Endothelial cell of umbilical vein (primary cell): ENCODE measurements around the gene COMMD2.

Experiments
- EZH2 ChIP-seq: IDR thresholded peaks from 2 replicates; pipeline ENCODE4 v1.6.1; 2012; ENCODE audit warnings: borderline replicate concordance, low read depth, mild to moderate bottlenecking, moderate library complexity, low read length, inconsistent platforms; ENCODE audit not compliant: severe bottlenecking
- FOS ChIP-seq: IDR thresholded peaks from 2 replicates; pipeline ENCODE4 v1.6.1; 2011; ENCODE audit warnings: mild to moderate bottlenecking, low read length, moderate library complexity, borderline replicate concordance; ENCODE audit not compliant: insufficient read depth
- GATA2 ChIP-seq: IDR thresholded peaks from 2 replicates; pipeline ENCODE4 v1.7.0; 2011; ENCODE audit warnings: low read depth, mild to moderate bottlenecking, moderate library complexity, mixed read lengths, low read length; ENCODE audit not compliant: insufficient read length, insufficient read depth
- JUN ChIP-seq: IDR thresholded peaks from 2 replicates; pipeline ENCODE4 v1.6.1; 2011; ENCODE audit warnings: borderline replicate concordance, low read depth; ENCODE audit not compliant: insufficient read length, insufficient read depth
- MYC ChIP-seq: IDR thresholded peaks from one replicate; pipeline ENCODE4 v1.6.1; 2011; ENCODE audit warnings: mild to moderate bottlenecking, low read depth, low read length
- POLR2A ChIP-seq: IDR thresholded peaks from 2 replicates; pipeline ENCODE4 v1.6.1; 2012; ENCODE audit warnings: low read depth, mild to moderate bottlenecking, control low read depth, low read length
- POLR2AphosphoS5 ChIP-seq: IDR thresholded peaks from 2 replicates; pipeline ENCODE4 v1.6.1; 2012; ENCODE audit warnings: low read depth, mild to moderate bottlenecking, control low read depth, low read length, moderate library complexity; ENCODE audit not compliant: insufficient read depth
- TF ChIP-seq, protein P1 (sequence below), 2 donors: IDR thresholded peaks; 1 replicate in 1 of 2; 2 replicates in 1 of 2; pipeline ENCODE4 v1.5.1; 2011; ENCODE audit warnings: low read length in 2 of 2, mild to moderate bottlenecking in 2 of 2, moderate library complexity in 2 of 2, control low read depth in 1 of 2, inconsistent platforms in 1 of 2, low read depth in 1 of 2; ENCODE audit not compliant: insufficient read depth in 1 of 2; ENCODE audit errors: extremely low read depth in 1 of 2
- TF ChIP-seq, protein P2 (sequence below): IDR thresholded peaks from 2 replicates; pipeline ENCODE4 v1.6.1; 2011; ENCODE audit not compliant: insufficient read depth, insufficient read length

DNA sequence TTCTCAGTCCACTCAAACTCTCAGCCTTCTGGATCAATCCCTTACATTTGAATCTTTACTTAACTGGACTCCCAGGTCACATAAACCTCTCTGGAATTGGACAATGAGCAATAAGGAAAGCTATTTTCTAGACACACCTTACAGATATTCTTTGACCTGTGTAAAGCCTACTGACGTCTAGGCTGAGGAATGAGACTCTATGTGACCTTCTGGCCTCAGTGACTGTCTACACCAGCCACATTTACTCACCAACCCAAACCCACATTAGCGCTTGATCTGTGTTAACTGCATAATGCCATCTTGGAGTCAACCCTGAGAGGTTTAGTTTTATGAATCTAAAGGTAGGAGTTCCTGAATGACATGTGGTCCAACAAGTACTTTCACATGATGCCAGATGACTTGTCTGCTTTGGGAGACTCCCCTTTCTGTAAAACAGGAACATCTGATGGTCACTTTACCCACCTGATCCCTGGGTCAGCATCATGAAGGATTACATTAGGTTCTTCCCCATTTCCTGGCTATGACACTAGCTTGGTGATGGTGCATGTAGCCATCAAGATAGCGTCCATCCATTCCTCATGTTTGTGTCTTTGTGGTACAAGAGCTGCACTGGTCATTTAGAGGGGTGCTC lies 11.4 kb upstream of the COMMD2 start:
- TF ChIP-seq, protein P1, sequence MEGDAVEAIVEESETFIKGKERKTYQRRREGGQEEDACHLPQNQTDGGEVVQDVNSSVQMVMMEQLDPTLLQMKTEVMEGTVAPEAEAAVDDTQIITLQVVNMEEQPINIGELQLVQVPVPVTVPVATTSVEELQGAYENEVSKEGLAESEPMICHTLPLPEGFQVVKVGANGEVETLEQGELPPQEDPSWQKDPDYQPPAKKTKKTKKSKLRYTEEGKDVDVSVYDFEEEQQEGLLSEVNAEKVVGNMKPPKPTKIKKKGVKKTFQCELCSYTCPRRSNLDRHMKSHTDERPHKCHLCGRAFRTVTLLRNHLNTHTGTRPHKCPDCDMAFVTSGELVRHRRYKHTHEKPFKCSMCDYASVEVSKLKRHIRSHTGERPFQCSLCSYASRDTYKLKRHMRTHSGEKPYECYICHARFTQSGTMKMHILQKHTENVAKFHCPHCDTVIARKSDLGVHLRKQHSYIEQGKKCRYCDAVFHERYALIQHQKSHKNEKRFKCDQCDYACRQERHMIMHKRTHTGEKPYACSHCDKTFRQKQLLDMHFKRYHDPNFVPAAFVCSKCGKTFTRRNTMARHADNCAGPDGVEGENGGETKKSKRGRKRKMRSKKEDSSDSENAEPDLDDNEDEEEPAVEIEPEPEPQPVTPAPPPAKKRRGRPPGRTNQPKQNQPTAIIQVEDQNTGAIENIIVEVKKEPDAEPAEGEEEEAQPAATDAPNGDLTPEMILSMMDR (IDR thresholded peaks at IDR 0.05; ENCODE audit: extremely low read depth in 1 of 2, insufficient read depth in 1 of 2, low read depth in 1 of 2, low read length in 2 of 2): no peak
- no peak for TF ChIP-seq POLR2AphosphoS5
- no peak for TF ChIP-seq POLR2A
- TF ChIP-seq FOS: no peak
- no peak for TF ChIP-seq EZH2
- TF ChIP-seq JUN: no peak
- TF ChIP-seq, protein P2, sequence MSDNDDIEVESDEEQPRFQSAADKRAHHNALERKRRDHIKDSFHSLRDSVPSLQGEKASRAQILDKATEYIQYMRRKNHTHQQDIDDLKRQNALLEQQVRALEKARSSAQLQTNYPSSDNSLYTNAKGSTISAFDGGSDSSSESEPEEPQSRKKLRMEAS: no peak
- TF ChIP-seq MYC: no peak
- TF ChIP-seq GATA2: no peak
